ENCODE results near the gene ALG14.
"Not testable (repeated sequence)": the region's sequence is repeated elsewhere in the genome, so short reads cannot be mapped to it uniquely, and the experiment has no call there.

The ALG14 gene

GRCh38 chr1:95041491-95042165 lies 31.1 kb downstream of the ALG14 start:
- no peak for DNase-seq (ENCODE audit: low spot score)

GRCh38 chr1:95040032-95040525 lies 32.7 kb downstream of the ALG14 start:
- DNase-seq (ENCODE audit: low spot score), result no peak

- no peak for DNase-seq (ENCODE audit: low spot score)
Observed at GRCh38 chr1:95039360-95040031, 33.3 kb downstream of the ALG14 start.

GRCh38 chr1:95035536-95035935 lies 37.2 kb downstream of the ALG14 start:
- no peak for DNase-seq (ENCODE audit: low spot score)

- no peak for DNase-seq (ENCODE audit: low spot score)
Observed at GRCh38 chr1:95034506-95034905, 38.2 kb downstream of the ALG14 start.

- DNase-seq (ENCODE audit: low spot score), result no peak
Observed at GRCh38 chr1:95033843-95034242, 38.9 kb downstream of the ALG14 start.

- DNase-seq (ENCODE audit: low spot score), result no peak
Observed at GRCh38 chr1:95029532-95029931, 43.2 kb downstream of the ALG14 start.

GRCh38 chr1:95028954-95029353 lies 43.8 kb downstream of the ALG14 start:
- DNase-seq (ENCODE audit: low spot score), result no peak

- no peak for DNase-seq (ENCODE audit: low spot score)
Observed at GRCh38 chr1:95027046-95027445, 45.7 kb downstream of the ALG14 start.

- DNase-seq (ENCODE audit: low spot score), result no peak
Observed at GRCh38 chr1:95023399-95024043, 49.2 kb downstream of the ALG14 start.

- DNase-seq (ENCODE audit: low spot score), result no peak
Observed at GRCh38 chr1:95022644-95022926, 50.2 kb downstream of the ALG14 start.

GRCh38 chr1:95021805-95022643 lies 50.7 kb downstream of the ALG14 start:
- no peak for DNase-seq (ENCODE audit: low spot score)

- DNase-seq (ENCODE audit: low spot score), result no peak
Observed at GRCh38 chr1:95021119-95021518, 51.6 kb downstream of the ALG14 start.

GRCh38 chr1:95019466-95019865 lies 53.3 kb downstream of the ALG14 start:
- not testable (repeated sequence) for DNase-seq (ENCODE audit: low spot score)

- no peak for DNase-seq (ENCODE audit: low spot score)
Observed at GRCh38 chr1:95018602-95019369, 54.0 kb downstream of the ALG14 start.

GRCh38 chr1:95017775-95018174 lies 55.0 kb downstream of the ALG14 start:
- no peak for DNase-seq (ENCODE audit: low spot score)

GRCh38 chr1:95015076-95015475 lies 57.7 kb downstream of the ALG14 start:
- DNase-seq (ENCODE audit: low spot score), result no peak

- DNase-seq (ENCODE audit: low spot score), result no peak
Observed at GRCh38 chr1:95013950-95014574, 58.7 kb downstream of the ALG14 start.

GRCh38 chr1:95012389-95012788 lies 60.4 kb downstream of the ALG14 start:
- no peak for DNase-seq (ENCODE audit: low spot score)

- no peak for DNase-seq (ENCODE audit: low spot score)
Observed at GRCh38 chr1:95010158-95010557, 62.6 kb downstream of the ALG14 start.

GRCh38 chr1:95007687-95008086 lies 65.1 kb downstream of the ALG14 start:
- DNase-seq (ENCODE audit: low spot score), result no peak

All from CD4-positive, alpha-beta T cell treated with Interleukin-6 at 100 ng/mL for 8 hours (primary cell).